HG03045 (cell line): ENCODE measurements around the gene ACADS.

Experiments
- ATAC-seq: cut with Tn5 transposase; IDR thresholded peaks from one replicate; pipeline ENCODE4 v1.9.1; 2021; ENCODE audit warnings: mild to moderate bottlenecking, moderate library complexity; ENCODE audit not compliant: unreplicated experiment

ACADS gene

DNA sequence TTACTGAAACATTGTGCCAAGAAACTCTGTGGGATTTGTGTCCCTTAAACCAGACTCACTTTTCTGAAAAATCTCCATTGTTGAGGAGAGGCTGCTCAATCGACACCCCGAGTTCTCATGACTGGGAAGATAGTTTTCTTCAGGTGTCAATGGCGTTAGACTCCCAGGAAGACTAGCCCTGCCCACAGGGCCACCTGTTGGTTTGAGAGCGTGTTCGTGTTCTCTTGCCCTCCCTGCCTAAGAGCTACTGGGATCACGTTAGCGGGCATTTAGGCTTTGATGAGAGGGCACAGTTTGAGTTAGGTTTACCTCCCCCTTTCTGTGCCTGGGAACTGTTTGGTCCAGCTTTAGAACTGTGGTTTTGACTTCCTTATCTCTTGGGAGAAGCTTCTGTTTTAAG, 26.1 kb upstream of the ACADS start:
- no peak for ATAC-seq

GRCh38 chr12:120700886-120701285, 24.7 kb upstream of the ACADS start:
- ATAC-seq, result no peak

- ATAC-seq, result no peak
Measured at GRCh38 chr12:120702637-120703036, 23.0 kb upstream of the ACADS start.

DNA sequence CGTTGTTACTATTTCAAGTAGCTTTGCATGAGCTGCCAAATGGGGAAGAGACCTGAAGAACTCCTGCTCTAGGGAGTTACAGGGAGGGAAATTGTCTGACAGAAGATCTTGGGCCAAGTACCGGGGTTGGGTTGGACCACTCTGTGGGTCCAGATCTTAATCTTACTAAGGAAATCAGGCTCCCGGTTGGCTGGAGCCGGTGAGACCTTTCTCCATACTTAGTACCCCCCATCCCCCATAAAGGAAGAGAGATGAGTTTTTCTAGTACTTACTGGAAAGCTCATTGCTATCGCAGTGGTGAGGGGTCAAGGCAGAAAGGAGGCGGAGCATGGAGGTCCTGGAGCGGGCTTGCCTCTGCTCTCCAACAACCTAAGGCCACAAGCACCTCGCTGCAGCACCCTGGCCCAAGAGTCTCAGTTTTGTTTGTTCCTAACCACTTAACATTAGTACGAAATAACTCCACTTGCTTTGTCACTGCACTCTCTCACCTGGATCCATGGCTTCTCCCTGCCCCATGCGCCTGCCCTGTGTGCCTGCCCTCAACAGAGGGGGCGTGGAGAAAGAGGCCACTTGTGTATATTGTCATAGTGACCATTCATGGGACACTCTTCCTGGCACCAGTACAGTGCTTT, 22.2 kb upstream of the ACADS start:
- no peak for ATAC-seq

DNA sequence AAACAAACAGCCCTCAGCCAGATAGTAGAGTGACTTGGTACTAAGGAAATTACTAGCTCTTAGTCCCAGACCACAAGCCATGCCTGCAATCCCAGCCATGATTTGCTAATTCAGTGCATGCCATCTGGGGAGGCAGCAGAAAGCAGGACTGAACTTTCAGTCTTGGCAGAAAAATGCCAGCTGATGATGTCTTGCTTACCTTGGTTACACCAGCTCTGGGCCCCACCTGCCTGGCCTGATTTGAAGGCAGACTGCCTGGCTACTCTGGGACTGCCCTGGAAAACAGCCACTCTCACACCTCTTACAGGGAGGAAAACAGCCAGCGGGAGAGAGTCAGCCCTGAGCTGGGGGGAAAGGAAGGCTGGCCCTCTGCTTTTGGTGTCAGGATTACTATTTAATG, 20.0 kb upstream of the ACADS start:
- no peak for ATAC-seq

- ATAC-seq, result no peak
Measured at GRCh38 chr12:120706029-120706428, 19.6 kb upstream of the ACADS start.

GRCh38 chr12:120708651-120709050, 17.0 kb upstream of the ACADS start:
- ATAC-seq, result no peak

GRCh38 chr12:120710031-120710804, 15.4 kb upstream of the ACADS start, which contains the start of gene UNC119B:
UNC119B (plus strand) TSS chr12:120710458; CDS start chr12:120710475, 17 bp downstream.
- ATAC-seq, result peak; percentile 82

DNA sequence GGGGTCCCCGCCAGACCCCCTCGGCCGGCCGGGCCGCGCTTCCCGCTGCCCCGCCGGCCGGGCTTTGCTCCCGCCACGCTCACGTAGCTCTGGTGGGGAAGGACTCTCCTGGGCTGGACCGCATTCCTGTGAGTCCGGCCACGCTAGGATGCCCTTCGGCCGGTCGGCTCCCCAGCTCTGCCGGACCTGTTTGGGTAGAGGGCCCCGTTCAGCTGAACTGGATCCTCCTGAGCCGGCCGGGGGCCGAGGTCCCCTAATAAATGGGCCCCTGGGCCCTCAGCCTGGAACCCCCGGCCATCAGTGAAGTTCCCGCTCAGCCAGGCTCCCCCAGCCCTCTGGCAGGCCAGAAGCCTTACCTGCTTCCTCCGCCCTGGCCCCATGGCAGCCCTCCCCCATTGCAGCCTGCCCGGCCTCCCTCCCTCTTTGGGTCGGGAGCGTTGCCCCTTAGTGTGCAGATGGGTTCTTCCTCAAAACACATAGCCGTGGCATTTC, 14.8 kb upstream of the ACADS start:
- peak; percentile 16 for ATAC-seq

DNA sequence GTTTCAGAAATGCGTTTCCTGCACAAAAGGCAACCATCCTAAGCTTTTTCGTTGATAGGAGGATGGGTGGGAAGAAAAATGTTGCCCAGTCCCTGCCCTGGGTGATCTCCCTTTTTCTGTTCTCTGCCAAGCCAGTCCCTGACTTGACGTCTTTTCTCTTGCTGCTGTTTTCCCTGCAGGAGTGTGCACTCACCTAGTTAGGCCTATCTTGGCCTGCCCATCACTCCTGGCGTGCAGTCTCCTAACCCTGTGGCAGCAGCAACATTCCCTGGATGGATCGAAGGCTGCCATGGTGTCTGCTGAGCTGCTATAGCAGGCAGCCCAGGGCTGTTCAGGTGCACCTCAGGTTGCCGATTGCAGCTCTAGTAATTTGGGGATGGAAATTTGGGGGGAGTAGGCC, 14.2 kb upstream of the ACADS start:
- no peak for ATAC-seq

DNA sequence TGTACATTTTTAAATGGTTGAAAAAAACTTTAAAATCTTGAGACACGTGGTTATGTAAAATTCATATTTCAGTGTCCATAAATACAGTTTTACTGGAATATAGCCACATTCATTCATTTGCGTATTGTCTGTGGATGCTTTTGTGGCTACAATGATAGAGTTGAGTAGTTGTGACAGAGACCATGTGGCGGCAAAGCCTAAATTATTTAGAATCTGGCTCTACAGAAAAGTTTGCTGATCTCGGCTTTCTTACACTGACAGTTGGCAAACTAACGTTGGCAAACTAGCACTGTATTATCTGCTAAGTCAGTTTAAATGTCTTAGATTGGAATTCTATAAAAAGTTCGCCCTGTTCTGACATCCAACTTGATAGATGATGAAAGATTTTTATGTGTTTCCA, 13.0 kb upstream of the ACADS start:
- ATAC-seq, result no peak

- no peak for ATAC-seq
Measured at GRCh38 chr12:120713861-120714482, 11.7 kb upstream of the ACADS start.

GRCh38 chr12:120718055-120718454, 7.6 kb upstream of the ACADS start:
- no peak for ATAC-seq

GRCh38 chr12:120719072-120719471, 6.6 kb upstream of the ACADS start:
- no peak for ATAC-seq

DNA sequence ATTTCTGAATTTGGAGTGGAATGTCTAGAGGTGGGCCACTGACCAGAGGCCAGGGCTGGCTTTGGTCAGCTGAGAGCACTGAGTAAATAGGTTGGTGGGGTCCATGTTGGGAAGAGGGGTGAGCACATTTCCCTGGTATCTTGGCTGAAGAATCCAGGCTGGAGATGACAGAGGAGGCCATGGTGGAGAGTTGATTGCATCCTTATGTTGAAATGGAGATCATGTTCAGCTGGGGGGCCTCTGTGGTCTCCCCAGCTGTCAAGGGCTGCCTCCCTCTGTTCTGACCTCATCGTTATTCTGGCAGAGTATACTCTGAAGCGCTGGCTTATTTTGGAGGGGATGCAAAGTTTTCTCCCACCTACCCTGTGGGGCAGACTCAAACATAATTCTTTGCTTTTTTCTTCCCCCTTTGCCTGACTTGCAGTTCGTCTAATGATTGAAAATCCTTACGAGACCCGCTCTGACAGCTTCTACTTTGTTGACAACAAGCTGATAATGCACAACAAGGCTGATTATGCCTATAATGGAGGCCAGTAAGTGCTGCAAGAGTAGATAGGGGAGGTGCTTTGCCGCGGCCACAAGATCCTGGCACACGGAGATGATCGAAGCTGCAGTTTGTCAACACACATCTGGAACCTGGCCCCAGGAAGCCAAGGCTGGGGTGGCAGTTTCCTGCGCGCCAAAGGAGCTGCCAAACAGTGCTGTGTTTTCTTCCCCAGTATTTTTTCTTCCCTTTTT, 6.0 kb upstream of the ACADS start:
- no peak for ATAC-seq

- no peak for ATAC-seq
Measured at GRCh38 chr12:120720234-120720986, 5.2 kb upstream of the ACADS start.

DNA sequence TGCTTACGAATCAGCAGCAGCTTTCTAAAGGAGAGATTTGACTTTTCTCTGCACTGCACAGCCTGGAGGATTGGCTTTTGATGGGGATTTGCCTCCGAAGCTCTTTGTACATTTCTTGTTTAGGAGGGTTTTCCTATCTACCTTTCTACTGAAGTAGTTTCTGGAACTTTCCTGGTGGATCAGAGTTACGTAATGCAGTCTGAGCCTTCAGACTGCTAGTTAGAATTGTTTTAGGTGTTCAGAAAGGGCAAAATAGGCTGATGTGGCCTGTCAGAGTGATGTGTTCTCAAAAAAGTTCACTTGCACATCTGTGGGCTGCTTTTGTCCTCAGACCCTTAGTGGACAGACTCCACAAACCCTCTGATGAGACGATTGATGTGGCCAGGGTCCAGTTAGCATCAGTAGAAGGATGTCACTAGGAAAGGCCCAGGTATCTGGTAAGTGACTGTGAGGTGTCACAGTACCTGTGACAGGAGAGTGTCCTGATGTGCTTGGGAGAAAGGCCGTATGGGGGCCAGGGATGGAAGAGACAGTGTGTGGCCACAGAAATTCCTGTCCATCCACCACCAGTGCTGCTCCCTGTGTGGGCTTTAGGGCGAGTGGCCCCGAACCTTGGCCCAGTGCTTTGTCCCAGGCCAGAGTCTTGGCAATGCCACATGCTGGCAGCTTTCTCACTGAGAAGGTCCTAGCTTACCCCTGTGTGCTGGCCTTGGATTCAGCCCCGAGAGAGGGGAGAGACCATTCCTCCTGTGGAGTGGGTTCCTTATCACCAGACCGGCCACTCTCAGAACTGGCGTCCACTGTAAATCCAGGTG, 4.4 kb upstream of the ACADS start:
- ATAC-seq, result no peak

DNA sequence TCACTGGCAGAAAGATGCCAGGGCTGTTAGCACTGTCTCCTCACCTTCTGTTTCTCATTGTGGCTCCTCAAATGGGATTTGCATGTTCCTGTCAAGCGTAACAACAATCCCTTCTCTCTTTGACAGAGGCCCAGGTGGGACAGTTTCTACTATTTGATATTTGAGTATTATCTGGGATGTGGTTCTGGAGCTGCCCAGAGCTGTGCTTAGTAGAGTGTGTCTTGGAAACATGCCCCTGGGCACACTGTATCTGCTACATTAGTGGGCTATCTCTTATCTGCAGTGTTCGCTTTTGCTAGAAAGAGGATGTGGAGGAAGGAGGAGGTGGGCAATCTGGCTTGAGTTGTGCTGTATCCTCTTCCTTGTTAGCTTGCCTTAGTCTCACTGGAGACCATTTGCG, 3.8 kb upstream of the ACADS start:
- no peak for ATAC-seq

DNA sequence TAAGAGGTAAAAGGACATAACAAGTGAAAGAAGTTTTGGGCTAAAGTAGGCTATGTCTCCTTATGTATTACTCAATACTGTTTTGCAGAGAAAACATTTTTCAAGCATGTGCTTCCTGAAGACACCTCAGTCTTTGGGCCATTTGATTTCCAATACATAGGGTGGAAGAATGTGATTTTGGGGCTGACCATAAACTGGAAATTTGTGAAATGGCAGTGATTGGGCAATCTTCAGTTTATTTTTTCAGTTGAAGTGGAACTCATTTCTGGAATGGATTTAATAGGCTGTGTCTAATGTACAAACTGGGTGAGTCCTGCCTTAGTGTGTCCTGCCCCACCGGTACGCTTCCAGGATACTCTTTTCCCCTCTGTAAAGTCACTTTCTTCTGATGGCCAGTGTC, 2.8 kb upstream of the ACADS start:
- no peak for ATAC-seq

GRCh38 chr12:120724720-120725119, 906 bp upstream of the ACADS start:
- no peak for ATAC-seq
